ENCODE data around the gene SLC25A30. TPM values are rescaled to one million over a fixed set of nuclear protein-coding genes. Genes with fewer than 3 reads are reported as not detected.

The SLC25A30 gene
- total RNA-seq, 1 donor from 2014 or later: 12.5 TPM

GRCh38 chr13:45446181-45446580, 28.0 kb upstream of the SLC25A30 start:
- peaks cover 5 to 8% (median 6%) of the 10 kb centered on the region in 3 donors for H3K4me1 ChIP-seq (ENCODE audit: control insufficient read depth in 3 of 3, insufficient read depth in 3 of 3, low read length in 3 of 3)
- no peaks in the 10 kb centered on the region for H3K9me3 ChIP-seq (ENCODE audit: control insufficient read depth in 3 of 3, low read length in 3 of 3)
- H3K27ac ChIP-seq (ENCODE audit: low read depth, low read length): no peak overlapping the region
- H3K4me3 ChIP-seq (ENCODE audit: low read length in 3 of 3): no peak overlapping the region
- H3K27me3 ChIP-seq (ENCODE audit: control insufficient read depth in 3 of 3, insufficient read depth in 3 of 3, low read length in 3 of 3): no peaks in the 10 kb centered on the region
- H3K9ac ChIP-seq (ENCODE audit: low read depth in 1 of 3, low read length in 3 of 3): no peak overlapping the region
- H3K36me3 ChIP-seq (ENCODE audit: control insufficient read depth in 3 of 3, insufficient read depth in 3 of 3, low read length in 3 of 3): no peaks in the 10 kb centered on the region

GRCh38 chr13:45445053-45445452, 26.9 kb upstream of the SLC25A30 start:
- Histone ChIP-seq H3K4me3 (ENCODE audit: low read length in 3 of 3) (no peak overlapping the region), H3K36me3 (ENCODE audit: control insufficient read depth in 3 of 3, insufficient read depth in 3 of 3, low read length in 3 of 3) (no peaks in the 10 kb centered on the region), H3K27ac (ENCODE audit: low read depth, low read length) (no peak overlapping the region), H3K9ac (ENCODE audit: low read depth in 1 of 3, low read length in 3 of 3) (no peak overlapping the region), H3K9me3 (ENCODE audit: control insufficient read depth in 3 of 3, low read length in 3 of 3) (no peaks in the 10 kb centered on the region), H3K27me3 (ENCODE audit: control insufficient read depth in 3 of 3, insufficient read depth in 3 of 3, low read length in 3 of 3) (no peaks in the 10 kb centered on the region), H3K4me1 (ENCODE audit: control insufficient read depth in 3 of 3, insufficient read depth in 3 of 3, low read length in 3 of 3) (peaks cover 12 to 15% (median 15%) of the 10 kb centered on the region in 3 donors)

GRCh38 chr13:45441633-45442032, 23.5 kb upstream of the SLC25A30 start:
- Histone ChIP-seq H3K27ac (ENCODE audit: low read depth, low read length) (peak overlapping the region; percentile 91), H3K4me3 (ENCODE audit: low read length in 3 of 3) (peak overlapping the region in 1 of 3 donors; percentile 9), H3K9me3 (ENCODE audit: control insufficient read depth in 3 of 3, low read length in 3 of 3) (no peaks in the 10 kb centered on the region), H3K9ac (ENCODE audit: low read depth in 1 of 3, low read length in 3 of 3) (peak overlapping the region; percentile 36 to 52 (median 40)), H3K36me3 (ENCODE audit: control insufficient read depth in 3 of 3, insufficient read depth in 3 of 3, low read length in 3 of 3) (no peaks in the 10 kb centered on the region), H3K27me3 (ENCODE audit: control insufficient read depth in 3 of 3, insufficient read depth in 3 of 3, low read length in 3 of 3) (no peaks in the 10 kb centered on the region), H3K4me1 (ENCODE audit: control insufficient read depth in 3 of 3, insufficient read depth in 3 of 3, low read length in 3 of 3) (peaks cover 18 to 26% (median 19%) of the 10 kb centered on the region in 3 donors)

- Histone ChIP-seq H3K27ac (ENCODE audit: low read depth, low read length) (peak overlapping the region; percentile 91), H3K4me3 (ENCODE audit: low read length in 3 of 3) (no peak overlapping the region), H3K4me1 (ENCODE audit: control insufficient read depth in 3 of 3, insufficient read depth in 3 of 3, low read length in 3 of 3) (peaks cover 18 to 32% (median 19%) of the 10 kb centered on the region in 3 donors), H3K27me3 (ENCODE audit: control insufficient read depth in 3 of 3, insufficient read depth in 3 of 3, low read length in 3 of 3) (no peaks in the 10 kb centered on the region), H3K9me3 (ENCODE audit: control insufficient read depth in 3 of 3, low read length in 3 of 3) (no peaks in the 10 kb centered on the region), H3K9ac (ENCODE audit: low read depth in 1 of 3, low read length in 3 of 3) (peak overlapping the region in 1 of 3 donors; percentile 28), H3K36me3 (ENCODE audit: control insufficient read depth in 3 of 3, insufficient read depth in 3 of 3, low read length in 3 of 3) (no peaks in the 10 kb centered on the region)
Observed at GRCh38 chr13:45439781-45440462, 21.7 kb upstream of the SLC25A30 start.

- Histone ChIP-seq H3K4me3 (ENCODE audit: low read length in 3 of 3) (no peak overlapping the region), H3K36me3 (ENCODE audit: control insufficient read depth in 3 of 3, insufficient read depth in 3 of 3, low read length in 3 of 3) (no peaks in the 10 kb centered on the region), H3K9ac (ENCODE audit: low read depth in 1 of 3, low read length in 3 of 3) (no peak overlapping the region), H3K27me3 (ENCODE audit: control insufficient read depth in 3 of 3, insufficient read depth in 3 of 3, low read length in 3 of 3) (no peaks in the 10 kb centered on the region), H3K9me3 (ENCODE audit: control insufficient read depth in 3 of 3, low read length in 3 of 3) (no peaks in the 10 kb centered on the region), H3K27ac (ENCODE audit: low read depth, low read length) (peak overlapping the region; percentile 91), H3K4me1 (ENCODE audit: control insufficient read depth in 3 of 3, insufficient read depth in 3 of 3, low read length in 3 of 3) (peaks cover 18 to 32% (median 19%) of the 10 kb centered on the region in 3 donors)
Observed at GRCh38 chr13:45439008-45439407, 20.8 kb upstream of the SLC25A30 start.

- Histone ChIP-seq H3K9ac (ENCODE audit: low read depth in 1 of 3, low read length in 3 of 3) (peak overlapping the region in 1 of 3 donors; percentile 17), H3K27ac (ENCODE audit: low read depth, low read length) (no peak overlapping the region), H3K9me3 (ENCODE audit: control insufficient read depth in 3 of 3, low read length in 3 of 3) (no peaks in the 10 kb centered on the region), H3K27me3 (ENCODE audit: control insufficient read depth in 3 of 3, insufficient read depth in 3 of 3, low read length in 3 of 3) (no peaks in the 10 kb centered on the region), H3K4me3 (ENCODE audit: low read length in 3 of 3) (no peak overlapping the region), H3K36me3 (ENCODE audit: control insufficient read depth in 3 of 3, insufficient read depth in 3 of 3, low read length in 3 of 3) (no peaks in the 10 kb centered on the region), H3K4me1 (ENCODE audit: control insufficient read depth in 3 of 3, insufficient read depth in 3 of 3, low read length in 3 of 3) (peaks cover 19 to 39% (median 26%) of the 10 kb centered on the region in 3 donors)
Observed at GRCh38 chr13:45437947-45438346, 19.8 kb upstream of the SLC25A30 start.

- no peak overlapping the region for H3K4me3 ChIP-seq (ENCODE audit: low read length in 3 of 3)
- H3K27me3 ChIP-seq (ENCODE audit: control insufficient read depth in 3 of 3, insufficient read depth in 3 of 3, low read length in 3 of 3): no peaks in the 10 kb centered on the region
- peaks cover 19 to 39% (median 26%) of the 10 kb centered on the region in 3 donors for H3K4me1 ChIP-seq (ENCODE audit: control insufficient read depth in 3 of 3, insufficient read depth in 3 of 3, low read length in 3 of 3)
- no peaks in the 10 kb centered on the region for H3K9me3 ChIP-seq (ENCODE audit: control insufficient read depth in 3 of 3, low read length in 3 of 3)
- H3K9ac ChIP-seq (ENCODE audit: low read depth in 1 of 3, low read length in 3 of 3): no peak overlapping the region
- H3K27ac ChIP-seq (ENCODE audit: low read depth, low read length): no peak overlapping the region
- no peaks in the 10 kb centered on the region for H3K36me3 ChIP-seq (ENCODE audit: control insufficient read depth in 3 of 3, insufficient read depth in 3 of 3, low read length in 3 of 3)
Observed at GRCh38 chr13:45436953-45437352, 18.8 kb upstream of the SLC25A30 start.

- H3K27me3 ChIP-seq (ENCODE audit: control insufficient read depth in 3 of 3, insufficient read depth in 3 of 3, low read length in 3 of 3): no peaks in the 10 kb centered on the region
- H3K9ac ChIP-seq (ENCODE audit: low read depth in 1 of 3, low read length in 3 of 3): no peak overlapping the region
- H3K36me3 ChIP-seq (ENCODE audit: control insufficient read depth in 3 of 3, insufficient read depth in 3 of 3, low read length in 3 of 3): no peaks in the 10 kb centered on the region
- peak overlapping the region; percentile 12 for H3K27ac ChIP-seq (ENCODE audit: low read depth, low read length)
- H3K9me3 ChIP-seq (ENCODE audit: control insufficient read depth in 3 of 3, low read length in 3 of 3): no peaks in the 10 kb centered on the region
- H3K4me3 ChIP-seq (ENCODE audit: low read length in 3 of 3): no peak overlapping the region
- peaks cover 16 to 33% (median 21%) of the 10 kb centered on the region in 3 donors for H3K4me1 ChIP-seq (ENCODE audit: control insufficient read depth in 3 of 3, insufficient read depth in 3 of 3, low read length in 3 of 3)
Observed at GRCh38 chr13:45436332-45436731, 18.2 kb upstream of the SLC25A30 start.

GRCh38 chr13:45434556-45435371, 16.6 kb upstream of the SLC25A30 start:
- no peak overlapping the region for H3K9ac ChIP-seq (ENCODE audit: low read depth in 1 of 3, low read length in 3 of 3)
- no peak overlapping the region for H3K4me3 ChIP-seq (ENCODE audit: low read length in 3 of 3)
- no peaks in the 10 kb centered on the region for H3K36me3 ChIP-seq (ENCODE audit: control insufficient read depth in 3 of 3, insufficient read depth in 3 of 3, low read length in 3 of 3)
- peaks cover 5 to 22% (median 11%) of the 10 kb centered on the region in 3 donors for H3K4me1 ChIP-seq (ENCODE audit: control insufficient read depth in 3 of 3, insufficient read depth in 3 of 3, low read length in 3 of 3)
- H3K27ac ChIP-seq (ENCODE audit: low read depth, low read length): no peak overlapping the region
- no peaks in the 10 kb centered on the region for H3K9me3 ChIP-seq (ENCODE audit: control insufficient read depth in 3 of 3, low read length in 3 of 3)
- no peaks in the 10 kb centered on the region for H3K27me3 ChIP-seq (ENCODE audit: control insufficient read depth in 3 of 3, insufficient read depth in 3 of 3, low read length in 3 of 3)

GRCh38 chr13:45433381-45433790, 15.2 kb upstream of the SLC25A30 start:
- H3K4me3 ChIP-seq (ENCODE audit: low read length in 3 of 3): no peak overlapping the region
- H3K27me3 ChIP-seq (ENCODE audit: control insufficient read depth in 3 of 3, insufficient read depth in 3 of 3, low read length in 3 of 3): no peaks in the 10 kb centered on the region
- no peaks in the 10 kb centered on the region for H3K36me3 ChIP-seq (ENCODE audit: control insufficient read depth in 3 of 3, insufficient read depth in 3 of 3, low read length in 3 of 3)
- peak overlapping the region; percentile 78 for H3K27ac ChIP-seq (ENCODE audit: low read depth, low read length)
- no peaks in the 10 kb centered on the region for H3K9me3 ChIP-seq (ENCODE audit: control insufficient read depth in 3 of 3, low read length in 3 of 3)
- H3K4me1 ChIP-seq (ENCODE audit: control insufficient read depth in 3 of 3, insufficient read depth in 3 of 3, low read length in 3 of 3): peaks cover 0 to 14% (median 8%) of the 10 kb centered on the region in 3 donors
- H3K9ac ChIP-seq (ENCODE audit: low read depth in 1 of 3, low read length in 3 of 3): peak overlapping the region; percentile 27 to 68 (median 67)

All from skeletal muscle tissue (tissue), 4 donors.